Measurements from ENCODE around the gene MOGAT1. TPM values are rescaled to one million over a fixed set of nuclear protein-coding genes. Genes with fewer than 3 reads are reported as not detected.

MOGAT1 gene
- total and polyA plus RNA-seq, 2 experiments from 2014 or later = not detected

- in situ Hi-C loops (cut with MboI) = loop anchor here (10.0 kb wide), 1 partner anchor 211 kb away; no protein-coding TSS in a partner anchor
These were observed 22.4 kb downstream of the MOGAT1 start for GRCh38 chr2:222693837-222694236.

DNA sequence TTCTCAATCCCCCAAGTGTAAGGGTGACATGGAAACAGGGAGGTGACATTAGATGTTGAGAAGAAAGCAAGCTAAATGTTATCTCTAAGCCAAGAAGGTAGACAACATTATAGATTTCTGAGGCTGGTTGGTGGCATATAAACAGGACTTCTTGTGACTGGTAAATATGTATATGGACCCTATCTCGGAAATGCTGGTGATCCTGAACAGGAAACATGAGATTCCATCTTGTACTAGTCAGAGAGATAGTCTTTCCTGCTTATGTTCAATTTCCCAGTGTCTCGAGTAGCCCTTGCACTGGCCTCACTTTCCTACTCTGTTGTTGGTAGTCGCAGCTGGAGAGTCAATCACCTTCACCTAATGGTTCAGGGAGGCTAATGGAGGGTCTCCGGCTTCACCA, 26.8 kb downstream of the MOGAT1 start:
- Histone ChIP-seq H3K4me1 (ENCODE audit: insufficient read depth) (peaks cover 7% of the 10 kb centered on the region), H3K79me2 (ENCODE audit: insufficient read depth) (no peaks in the 10 kb centered on the region), H4K20me1 (ENCODE audit: insufficient read depth) (no peaks in the 10 kb centered on the region), H3K27me3 (replicated peaks; ENCODE audit: insufficient read depth) (no peaks in the 10 kb centered on the region), H3K4me3 (no peak overlapping the region), H3K4me2 (ENCODE audit: unreplicated experiment) (no peak overlapping the region), H3K27ac (no peak overlapping the region), H3K36me3 (ENCODE audit: low read depth) (no peaks in the 10 kb centered on the region), H3F3A (ENCODE audit: insufficient read depth) (no peaks in the 10 kb centered on the region), H3K9me2 (ENCODE audit: insufficient read depth) (no peaks in the 10 kb centered on the region), H3K9ac (no peak overlapping the region), H2AFZ (no peak overlapping the region), H3K9me3 (ENCODE audit: low read depth) (no peaks in the 10 kb centered on the region)
- no peak for DNase-seq
- in situ Hi-C loops (cut with MboI) = loop anchor here (10.0 kb wide), 1 partner anchor 207 kb away; no protein-coding TSS in a partner anchor
- TF ChIP-seq EZH2phosphoT487 (IDR thresholded peaks at IDR 0.05; ENCODE audit: insufficient read depth, low read depth) (no peak), EZH2 (IDR thresholded peaks at IDR 0.05; ENCODE audit: insufficient read depth, poor library complexity, severe bottlenecking) (no peak)
- WGBS, 2 experiments (ENCODE audit: low coverage in 1 of 2, low lambda C conversion rate in 2 of 2, missing lambda C conversion rate in 2 of 2) = 79 to 87% methylated on average over 4 of the region's 4 CpGs

More at GRCh38 chr2:222693837-222694236, 22.4 kb downstream of the MOGAT1 start:
- Histone ChIP-seq H3K27ac (no peak overlapping the region), H3K9me3 (ENCODE audit: low read depth) (no peaks in the 10 kb centered on the region), H3K27me3 (replicated peaks; ENCODE audit: insufficient read depth) (no peaks in the 10 kb centered on the region), H3K4me1 (ENCODE audit: insufficient read depth) (no peaks in the 10 kb centered on the region), H4K20me1 (ENCODE audit: insufficient read depth) (no peaks in the 10 kb centered on the region), H3K79me2 (ENCODE audit: insufficient read depth) (no peaks in the 10 kb centered on the region), H3K9ac (no peak overlapping the region), H3K4me3 (no peak overlapping the region), H3F3A (ENCODE audit: insufficient read depth) (no peaks in the 10 kb centered on the region), H3K9me2 (ENCODE audit: insufficient read depth) (no peaks in the 10 kb centered on the region), H2AFZ (no peak overlapping the region), H3K36me3 (ENCODE audit: low read depth) (no peaks in the 10 kb centered on the region), H3K4me2 (ENCODE audit: unreplicated experiment) (no peak overlapping the region)
- WGBS, 2 experiments (ENCODE audit: low coverage in 1 of 2, low lambda C conversion rate in 2 of 2, missing lambda C conversion rate in 2 of 2) = 50 to 56% methylated on average over 1 of the region's 1 CpG
- peak; percentile 20 for DNase-seq
- TF ChIP-seq EZH2 (IDR thresholded peaks at IDR 0.05; ENCODE audit: insufficient read depth, poor library complexity, severe bottlenecking) = no peak
- no peak for TF ChIP-seq EZH2phosphoT487 (IDR thresholded peaks at IDR 0.05; ENCODE audit: insufficient read depth, low read depth)

DNA sequence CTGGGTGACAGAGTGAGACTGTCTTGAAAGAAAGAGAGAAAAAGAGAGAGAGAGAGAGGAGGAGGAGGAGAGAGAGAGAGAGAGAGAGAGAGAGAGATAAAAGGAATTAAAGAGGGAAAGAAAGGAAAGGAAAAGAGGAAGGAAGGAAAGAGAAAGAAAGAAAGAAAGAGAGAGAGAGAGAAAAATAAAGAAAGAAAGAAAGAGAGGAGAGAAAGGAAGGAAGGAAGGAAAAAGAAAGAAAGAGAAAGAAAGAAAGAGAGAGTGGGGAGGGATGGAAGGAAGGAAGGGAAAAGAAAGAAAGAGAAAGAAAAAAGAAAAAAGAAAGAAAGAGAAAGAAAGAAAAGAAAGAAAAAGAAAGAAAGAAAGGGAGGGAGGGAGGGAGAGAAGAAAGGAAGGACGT, 29.8 kb downstream of the MOGAT1 start:
- in situ Hi-C loops (cut with MboI) = no loop called here
- no peaks in the 10 kb centered on the region for H3K36me3 ChIP-seq (ENCODE audit: low read depth)
- no peak overlapping the region for H3K27ac ChIP-seq
- no peaks in the 10 kb centered on the region for H3K9me3 ChIP-seq (ENCODE audit: low read depth)
- no peaks in the 10 kb centered on the region for H3K9me2 ChIP-seq (ENCODE audit: insufficient read depth)
- peaks cover 14% of the 10 kb centered on the region for H3K4me1 ChIP-seq (ENCODE audit: insufficient read depth)
- WGBS, 2 experiments (ENCODE audit: low coverage in 1 of 2, low lambda C conversion rate in 2 of 2, missing lambda C conversion rate in 2 of 2) = 6 to 88% methylated on average over 1 of the region's 1 CpG
- no peak overlapping the region for H3K4me2 ChIP-seq (ENCODE audit: unreplicated experiment)
- DNase-seq = no peak
- H3K27me3 ChIP-seq (replicated peaks; ENCODE audit: insufficient read depth) = no peaks in the 10 kb centered on the region
- no peak overlapping the region for H2AFZ ChIP-seq
- H3K79me2 ChIP-seq (ENCODE audit: insufficient read depth) = no peaks in the 10 kb centered on the region
- no peak overlapping the region for H3K9ac ChIP-seq
- H3K4me3 ChIP-seq = no peak overlapping the region
- H3F3A ChIP-seq (ENCODE audit: insufficient read depth) = peaks cover 5% of the 10 kb centered on the region; the same call in 1 of the 2 replicates
- H4K20me1 ChIP-seq (ENCODE audit: insufficient read depth) = no peaks in the 10 kb centered on the region
- TF ChIP-seq EZH2phosphoT487 (IDR thresholded peaks at IDR 0.05; ENCODE audit: insufficient read depth, low read depth) (no peak), EZH2 (IDR thresholded peaks at IDR 0.05; ENCODE audit: insufficient read depth, poor library complexity, severe bottlenecking) (no peak)

GRCh38 chr2:222701721-222702131, 30.3 kb downstream of the MOGAT1 start:
- 29 to 45% methylated on average over 4 to 5 of the region's 5 CpGs for WGBS, 2 experiments (ENCODE audit: low coverage in 1 of 2, low lambda C conversion rate in 2 of 2, missing lambda C conversion rate in 2 of 2)
- Histone ChIP-seq H3K4me3 (no peak overlapping the region), H3F3A (ENCODE audit: insufficient read depth) (peaks cover 8% of the 10 kb centered on the region), H4K20me1 (ENCODE audit: insufficient read depth) (no peaks in the 10 kb centered on the region), H3K9me2 (ENCODE audit: insufficient read depth) (no peaks in the 10 kb centered on the region), H3K4me1 (ENCODE audit: insufficient read depth) (peaks cover 15% of the 10 kb centered on the region), H3K79me2 (ENCODE audit: insufficient read depth) (no peaks in the 10 kb centered on the region), H3K27ac (no peak overlapping the region), H3K36me3 (ENCODE audit: low read depth) (no peaks in the 10 kb centered on the region), H3K9me3 (ENCODE audit: low read depth) (no peaks in the 10 kb centered on the region), H2AFZ (peak overlapping the region; percentile 25; the same call in 1 of the 2 replicates), H3K27me3 (replicated peaks; ENCODE audit: insufficient read depth) (no peaks in the 10 kb centered on the region), H3K9ac (no peak overlapping the region), H3K4me2 (ENCODE audit: unreplicated experiment) (no peak overlapping the region)
- in situ Hi-C loops (cut with MboI) = no loop called here
- TF ChIP-seq EZH2phosphoT487 (IDR thresholded peaks at IDR 0.05; ENCODE audit: insufficient read depth, low read depth) (no peak), EZH2 (IDR thresholded peaks at IDR 0.05; ENCODE audit: insufficient read depth, poor library complexity, severe bottlenecking) (no peak)
- no peak for DNase-seq

- Histone ChIP-seq H3K4me1 (ENCODE audit: insufficient read depth) (peaks cover 26% of the 10 kb centered on the region), H3K27ac (no peak overlapping the region), H3K36me3 (ENCODE audit: low read depth) (no peaks in the 10 kb centered on the region), H3K27me3 (replicated peaks; ENCODE audit: insufficient read depth) (no peaks in the 10 kb centered on the region), H3K9me2 (ENCODE audit: insufficient read depth) (no peaks in the 10 kb centered on the region), H3K79me2 (ENCODE audit: insufficient read depth) (no peaks in the 10 kb centered on the region), H4K20me1 (ENCODE audit: insufficient read depth) (no peaks in the 10 kb centered on the region), H3K9me3 (ENCODE audit: low read depth) (no peaks in the 10 kb centered on the region), H2AFZ (peak overlapping the region; percentile 16), H3K4me2 (ENCODE audit: unreplicated experiment) (no peak overlapping the region), H3F3A (ENCODE audit: insufficient read depth) (peaks cover 19% of the 10 kb centered on the region), H3K4me3 (no peak overlapping the region), H3K9ac (no peak overlapping the region)
- no peak for DNase-seq
- in situ Hi-C loops (cut with MboI) = no loop called here
- 74 to 78% methylated on average over 2 of the region's 2 CpGs for WGBS, 2 experiments (ENCODE audit: low coverage in 1 of 2, low lambda C conversion rate in 2 of 2, missing lambda C conversion rate in 2 of 2)
- TF ChIP-seq EZH2 (IDR thresholded peaks at IDR 0.05; ENCODE audit: insufficient read depth, poor library complexity, severe bottlenecking) (no peak), EZH2phosphoT487 (IDR thresholded peaks at IDR 0.05; ENCODE audit: insufficient read depth, low read depth) (no peak)
These were observed 31.6 kb downstream of the MOGAT1 start for GRCh38 chr2:222703091-222703490.
